ENCODE data around the gene DZIP1L.

DZIP1L gene

GRCh38 chr3:138068046-138068445 lies 47.4 kb downstream of the DZIP1L start:
- no peak for DNase-seq

DNA sequence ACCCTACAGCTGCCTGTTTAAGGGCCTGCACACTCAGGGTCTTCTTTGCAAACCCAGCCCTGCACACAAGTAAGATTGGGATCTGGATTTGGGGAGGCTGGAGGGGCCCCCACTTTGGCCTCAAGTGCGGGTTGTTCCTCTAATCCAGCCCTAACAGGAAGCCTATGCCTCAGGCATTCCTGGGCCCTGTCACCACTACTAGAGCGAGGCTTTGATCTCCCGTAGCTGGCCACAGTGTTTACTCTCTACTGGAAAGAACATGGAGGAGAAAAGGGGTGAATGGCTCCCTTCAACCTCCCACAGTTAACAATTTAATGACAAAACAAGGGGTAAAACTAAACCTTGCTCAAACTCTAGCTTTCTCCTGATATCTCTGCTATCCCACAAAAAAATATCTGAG lies 48.4 kb downstream of the DZIP1L start:
- DNase-seq: no peak

DNA sequence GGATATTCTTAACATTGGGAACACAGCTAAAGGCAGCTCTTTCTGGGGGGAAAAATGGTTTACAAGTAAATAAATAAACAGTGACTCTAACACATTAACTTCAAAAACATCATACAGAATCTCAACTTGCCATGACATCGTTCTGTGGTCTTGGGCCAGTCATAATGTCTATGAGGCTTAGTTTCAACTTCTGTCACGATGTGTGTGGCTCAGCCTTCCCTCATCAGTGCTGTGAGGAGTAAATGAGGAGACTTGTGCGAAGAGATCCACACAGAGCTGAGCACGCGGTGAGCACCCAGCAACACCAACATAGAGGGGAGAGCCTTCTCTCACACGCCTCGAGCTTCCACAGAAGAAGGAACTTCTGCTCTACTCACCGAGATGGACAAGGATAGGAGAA lies 49.0 kb downstream of the DZIP1L start:
- no peak for DNase-seq

DNA sequence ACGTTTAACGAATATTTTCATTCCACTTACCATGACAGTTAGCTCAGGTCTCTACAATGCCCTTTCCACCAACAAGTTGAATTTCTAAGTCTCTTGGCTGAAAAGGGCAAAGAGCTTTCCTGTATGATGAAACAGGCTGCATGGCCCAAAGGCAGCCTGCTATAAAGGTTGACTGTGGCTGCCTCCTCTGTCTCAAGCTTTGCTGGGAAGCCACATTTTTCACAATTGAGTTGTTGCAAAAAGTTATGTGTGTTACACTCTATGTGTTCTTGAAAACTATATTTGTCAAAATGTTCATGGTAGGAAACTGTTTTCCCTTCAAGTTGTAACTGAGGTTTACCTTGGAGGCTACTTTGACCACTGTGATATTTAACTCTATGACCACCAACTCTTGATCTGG lies 49.5 kb downstream of the DZIP1L start:
- DNase-seq: no peak

DNA sequence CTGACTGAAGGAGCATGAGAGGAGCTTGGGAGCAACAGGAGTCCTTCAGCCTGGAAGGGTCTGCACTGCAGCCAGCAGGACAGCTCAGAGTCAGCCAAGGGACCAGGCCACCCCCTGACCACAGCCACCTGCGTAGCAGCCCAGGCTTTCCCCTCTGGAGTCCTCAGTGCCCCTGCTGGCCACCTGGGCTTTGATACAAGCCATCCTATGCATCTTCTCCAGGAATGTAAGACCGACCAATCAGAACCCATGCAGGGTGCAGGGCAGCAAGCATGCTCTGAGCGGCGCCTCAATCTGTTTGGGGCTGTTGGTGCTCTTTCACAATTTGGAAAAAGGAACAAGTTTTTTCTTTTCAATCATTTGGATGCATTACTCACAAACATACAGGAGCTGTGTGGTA lies 52.0 kb downstream of the DZIP1L start:
- no peak for DNase-seq

DNA sequence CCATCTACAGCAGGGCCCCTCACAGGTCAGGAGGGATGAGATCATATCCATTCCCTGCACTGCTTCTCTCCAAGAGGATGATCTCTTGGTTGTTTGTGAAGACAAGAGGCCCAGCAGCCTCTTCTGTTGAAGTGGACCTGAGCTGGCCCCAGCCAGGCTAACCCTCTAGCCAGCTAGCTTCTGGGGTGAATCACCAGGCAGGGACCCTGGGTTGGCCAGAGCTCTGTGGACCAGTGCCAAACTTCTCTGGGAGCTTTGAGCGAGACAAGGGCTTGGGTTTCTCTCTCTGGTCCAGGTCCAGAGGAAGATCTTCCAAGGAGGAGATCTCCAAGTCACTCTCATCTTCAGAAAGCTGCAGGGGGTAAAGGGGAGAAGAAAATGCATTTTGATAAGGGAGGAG lies 52.8 kb downstream of the DZIP1L start:
- DNase-seq: no peak

DNA sequence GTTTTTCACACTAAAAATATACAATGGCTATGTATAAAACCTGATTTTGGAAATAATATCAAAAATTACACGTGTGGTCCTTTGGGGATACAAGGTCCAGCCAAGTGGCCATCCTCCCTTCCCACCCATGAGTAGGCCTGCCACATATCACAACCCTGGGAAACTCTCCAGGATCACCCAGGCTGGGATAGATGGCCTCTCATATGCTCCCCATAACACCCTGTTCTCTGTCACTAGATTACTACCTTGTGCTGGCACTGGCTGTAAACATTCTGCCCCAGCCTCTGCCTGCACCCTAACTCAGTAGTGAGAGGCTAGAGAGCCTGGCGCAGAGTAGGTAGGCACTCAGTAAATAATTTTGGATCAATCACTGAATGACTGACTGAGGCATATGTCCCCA lies 53.4 kb downstream of the DZIP1L start:
- DNase-seq: no peak

GRCh38 chr3:138060792-138061191 lies 54.6 kb downstream of the DZIP1L start:
- no peak for DNase-seq

- DNase-seq: no peak
Observed at GRCh38 chr3:138059261-138059660, 56.1 kb downstream of the DZIP1L start.

- DNase-seq: no peak
Observed at GRCh38 chr3:138057384-138057783, 58.0 kb downstream of the DZIP1L start.

GRCh38 chr3:138054057-138054456 lies 61.4 kb downstream of the DZIP1L start:
- DNase-seq: no peak

- no peak for DNase-seq
Observed at GRCh38 chr3:138051947-138052802, 63.2 kb downstream of the DZIP1L start.

- no peak for DNase-seq
Observed at GRCh38 chr3:138049157-138049919, 66.1 kb downstream of the DZIP1L start.

- no peak for DNase-seq
Observed at GRCh38 chr3:138047596-138048158, 67.7 kb downstream of the DZIP1L start.

- DNase-seq: no peak
Observed at GRCh38 chr3:138046955-138047354, 68.5 kb downstream of the DZIP1L start.

DNA sequence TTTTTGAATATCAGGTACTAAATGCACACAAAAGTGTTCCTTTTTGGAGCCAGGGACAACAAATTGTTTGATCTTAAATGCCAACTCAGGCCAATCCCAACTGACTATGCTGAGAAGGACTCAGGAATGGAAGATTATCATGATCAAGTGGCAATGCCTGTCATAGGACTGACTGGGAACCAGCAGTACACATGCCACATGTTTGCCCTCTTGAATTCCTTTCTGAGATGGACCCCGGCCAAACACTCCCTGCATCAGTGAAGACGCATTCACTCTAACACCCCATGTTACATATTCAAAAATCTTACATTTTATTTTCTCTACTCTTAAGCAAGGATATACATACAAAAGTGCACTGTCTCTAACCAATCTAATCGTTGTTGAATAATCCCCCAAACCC lies 69.3 kb downstream of the DZIP1L start:
- DNase-seq: no peak

DNA sequence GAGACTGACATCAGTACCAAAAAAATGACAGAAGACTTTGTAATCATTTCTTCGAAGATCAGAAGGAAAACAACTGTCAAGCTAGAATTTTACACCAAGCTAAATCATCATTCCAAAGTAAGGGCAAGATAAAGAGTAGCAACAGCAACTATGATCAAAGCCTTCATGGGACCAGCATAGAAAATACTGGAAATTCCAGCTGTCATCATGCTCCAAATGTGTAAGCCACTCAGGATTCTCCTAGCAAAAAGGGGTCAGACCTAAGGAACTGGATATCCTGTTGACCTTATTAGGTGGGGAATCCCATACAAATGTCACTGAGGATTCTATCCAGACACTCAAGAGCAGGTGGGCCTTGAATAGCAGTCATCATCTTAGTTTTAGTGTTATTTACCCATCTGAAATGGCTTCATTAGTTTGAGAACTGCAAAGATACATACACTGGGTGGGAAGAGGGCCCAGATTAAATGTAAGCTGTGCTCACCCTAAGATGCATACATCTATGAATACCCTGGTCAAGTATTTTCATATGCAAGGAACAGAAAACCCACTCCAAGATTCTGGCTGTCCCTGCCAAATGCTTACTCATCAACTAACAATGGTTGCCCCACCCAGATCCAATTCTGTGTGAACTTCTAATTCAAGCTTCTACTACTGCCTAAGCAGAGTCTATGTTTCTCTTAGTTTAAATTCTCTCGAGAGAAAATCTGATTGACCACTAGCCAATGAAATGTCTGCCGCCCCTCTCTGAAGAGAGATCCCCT lies 72.0 kb downstream of the DZIP1L start:
- no peak for DNase-seq

DNA sequence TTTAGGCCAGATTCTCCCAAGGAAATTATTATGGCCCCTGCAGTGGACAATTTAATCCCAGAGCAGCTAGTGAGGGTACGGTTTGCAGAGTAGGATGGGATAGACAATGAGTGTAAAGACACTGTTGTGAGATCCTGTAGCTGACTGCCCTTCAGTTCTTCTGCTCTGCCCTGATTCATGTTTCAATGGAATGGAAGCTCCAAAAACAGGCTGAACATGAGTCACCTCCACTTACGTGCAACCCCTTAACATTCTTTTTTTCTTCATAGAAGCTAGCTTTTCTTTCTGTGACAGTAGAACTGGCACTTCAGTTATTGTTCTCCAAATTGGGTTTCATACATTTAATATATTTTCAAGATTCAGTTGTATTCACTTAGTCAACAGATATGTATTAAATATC lies 73.4 kb downstream of the DZIP1L start:
- no peak for DNase-seq

DNA sequence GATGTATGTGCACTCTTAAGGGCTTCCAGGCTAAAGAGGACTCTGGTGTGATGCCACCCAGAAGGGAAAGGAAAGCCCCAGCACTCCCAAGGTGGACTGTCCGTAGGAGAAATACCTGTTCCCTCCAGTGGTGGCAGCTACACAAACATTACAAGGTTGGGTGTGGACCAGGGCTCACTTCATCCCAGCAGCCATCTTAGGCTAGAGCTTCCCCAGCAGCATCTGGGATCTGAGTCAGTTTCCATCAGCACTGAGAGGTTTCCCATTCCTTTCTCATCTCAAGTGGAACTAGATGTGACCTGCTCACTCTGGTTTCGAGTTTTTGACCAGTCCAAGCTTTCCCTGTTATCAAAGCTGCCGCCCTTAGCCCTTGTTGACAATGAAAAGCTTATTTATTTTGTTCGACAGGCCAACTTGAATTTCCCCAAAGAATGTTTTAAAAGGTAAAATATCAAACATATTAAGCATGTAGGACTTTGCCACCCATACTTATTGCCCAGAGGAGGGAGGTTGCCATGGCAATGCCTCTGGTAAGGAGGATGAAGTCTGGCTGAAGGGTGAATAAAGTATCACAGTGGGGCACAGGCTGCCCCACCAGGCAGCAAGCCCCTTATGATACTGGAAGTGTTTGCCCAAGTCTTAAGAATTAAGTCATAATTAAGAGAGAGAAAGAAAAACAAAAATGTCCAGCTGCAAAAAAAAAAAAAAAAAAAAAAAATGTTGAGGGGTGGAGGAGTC lies 76.5 kb downstream of the DZIP1L start:
- no peak for DNase-seq

GRCh38 chr3:138036572-138036971 lies 78.8 kb downstream of the DZIP1L start:
- no peak for DNase-seq

DNA sequence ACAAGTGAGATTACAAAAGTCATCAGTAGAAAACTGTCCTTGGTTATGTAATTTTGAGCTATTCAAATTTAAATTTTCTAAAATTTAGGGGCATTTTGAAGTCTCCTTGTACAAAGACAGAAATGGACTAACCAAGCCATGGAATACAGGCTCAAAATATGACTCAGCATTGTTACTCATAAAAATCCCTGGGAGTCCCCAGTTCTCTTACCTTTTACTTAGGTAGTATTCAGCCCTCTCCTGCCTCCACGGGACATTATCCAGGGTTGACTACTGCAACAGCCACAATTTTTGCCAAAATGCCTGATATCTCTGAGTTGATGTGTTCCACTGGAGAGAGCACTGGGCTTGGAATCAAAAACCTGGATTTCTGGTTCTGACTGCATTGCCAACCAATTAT lies 80.5 kb downstream of the DZIP1L start:
- no peak for DNase-seq

DNA sequence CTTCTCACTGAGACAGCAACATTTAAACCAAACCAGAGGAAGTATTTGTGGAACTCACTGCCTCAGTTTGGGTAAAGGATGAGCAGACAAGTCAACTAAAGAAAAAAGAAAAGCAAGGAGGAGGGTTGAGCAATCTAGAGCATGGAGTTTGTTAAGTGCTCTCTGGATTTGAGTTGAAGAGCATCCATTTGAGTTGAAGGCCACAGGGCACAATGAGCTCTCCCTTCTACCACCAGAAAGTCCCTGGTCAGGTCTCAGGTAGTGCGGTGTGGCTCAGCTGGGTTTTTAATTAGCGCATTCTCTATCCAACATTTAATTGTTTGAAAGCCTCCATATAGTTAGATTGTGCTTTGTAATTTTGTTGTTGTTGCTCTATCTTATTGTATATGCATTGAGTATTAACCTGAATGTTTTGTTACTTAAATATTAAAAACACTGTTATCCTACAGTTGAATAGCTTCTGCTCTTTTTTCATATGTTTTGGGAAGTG lies 82.2 kb downstream of the DZIP1L start:
- DNase-seq: no peak
